PC-3 (cell line): Measurements from ENCODE around the gene ATXN3. TPM values are rescaled to one million over a fixed set of nuclear protein-coding genes. Genes with fewer than 3 reads are reported as not detected.

ENCODE experiments used
- ATAC-seq: fragments of 200-7000 bp; cut with Tn5 transposase; 2 replicates; pipeline ENCODE4 v1.9.1; 2020; ENCODE audit warnings: mild to moderate bottlenecking, moderate library complexity
- Bru-seq: library from RNA; stranded (reverse); fragments of 400-500 nt; gene quantifications from one replicate; lab custom pipeline; 2021; lab: Mats Ljungman, UMichigan
- BruChase-seq, 2 experiments: library from RNA; stranded (reverse); fragments of 400-500 nt; gene quantifications; one replicate each; lab custom pipeline; 2021; lab: Mats Ljungman, UMichigan
- BruUV-seq: library from RNA; stranded (reverse); fragments of 400-500 nt; replicated peaks from 2 replicates; lab custom pipeline; 2021; lab: Mats Ljungman, UMichigan
- CTCF ChIA-PET: fragments of 300-600 bp; sonication (Branson Sonifier 250); formaldehyde crosslinking; loops from one replicate; lab custom pipeline; 2022; ENCODE audit warnings: antibody characterized with exemption; lab: Charles Lee
- POLR2A ChIA-PET: fragments of 300-600 bp; sonication (Branson Sonifier 250); formaldehyde crosslinking; loops from one replicate; lab custom pipeline; 2022; ENCODE audit warnings: antibody characterized with exemption; ENCODE audit not compliant: unreplicated experiment; lab: Charles Lee
- DNase-seq: peaks from one replicate; pipeline ENCODE4 v3.0.0-alpha.2; 2015
- H2AFZ ChIP-seq: fragments of 300-600 bp; sonication (generic); 2 replicates; pipeline ENCODE4 v1.6.0; 2016; ENCODE audit warnings: antibody characterized with exemption, low read length
- H3F3A ChIP-seq: fragments of 300-600 bp; sonication (generic); one replicate; pipeline ENCODE4 v1.6.0; 2017; ENCODE audit warnings: antibody characterized with exemption, low read length, control low read depth, mild to moderate bottlenecking; ENCODE audit not compliant: unreplicated experiment
- H3K27ac ChIP-seq: fragments of 300-600 bp; sonication (generic); 2 replicates; pipeline ENCODE4 v1.5.1; 2016; ENCODE audit warnings: mild to moderate bottlenecking, low read length
- H3K27me3 ChIP-seq: fragments of 300-600 bp; sonication (generic); 2 replicates; pipeline ENCODE4 v1.6.1; 2016; ENCODE audit warnings: low read length, mixed read lengths
- H3K36me3 ChIP-seq: fragments of 300-600 bp; sonication (generic); 2 replicates; pipeline ENCODE4 v1.6.1; 2016; ENCODE audit warnings: low read depth, mixed run types, low read length, mixed read lengths
- H3K4me1 ChIP-seq: fragments of 300-600 bp; sonication (generic); 2 replicates; pipeline ENCODE4 v1.5.1; 2016; ENCODE audit warnings: low read length; ENCODE audit not compliant: insufficient read depth
- H3K4me2 ChIP-seq: fragments of 300-600 bp; sonication (generic); 2 replicates; pipeline ENCODE4 v1.6.0; 2016; ENCODE audit warnings: low read length
- H3K4me3 ChIP-seq: fragments of 300-600 bp; sonication (generic); 2 replicates; pipeline ENCODE4 v1.5.1; 2016; ENCODE audit warnings: mild to moderate bottlenecking, low read length, mixed read lengths
- H3K79me2 ChIP-seq: fragments of 300-600 bp; sonication (generic); 2 replicates; pipeline ENCODE4 v1.6.1; 2017; ENCODE audit warnings: low read length, mixed read lengths
- H3K9ac ChIP-seq: fragments of 300-600 bp; sonication (generic); 2 replicates; pipeline ENCODE4 v1.6.0; 2016; ENCODE audit warnings: mild to moderate bottlenecking, low read length
- H3K9me2 ChIP-seq: fragments of 300-600 bp; sonication (generic); replicated peaks from 2 replicates; pipeline ENCODE4 v1.6.1; 2016; ENCODE audit warnings: mixed run types, low read length, mixed read lengths
- H3K9me3 ChIP-seq: fragments of 300-600 bp; sonication (generic); 2 replicates; pipeline ENCODE4 v1.6.1; 2016; ENCODE audit warnings: low read length, mixed read lengths
- H4K20me1 ChIP-seq: fragments of 300-600 bp; sonication (generic); 2 replicates; pipeline ENCODE4 v1.6.1; 2016; ENCODE audit warnings: low read length, mixed read lengths
- CTCF ChIP-seq: fragments of 300-600 bp; sonication (generic); conservative IDR thresholded peaks from 2 replicates; pipeline ENCODE4 v1.5.1; 2017; ENCODE audit warnings: antibody characterized with exemption, low read depth, mild to moderate bottlenecking, low read length
- EZH2 ChIP-seq: fragments of 300-600 bp; sonication (generic); IDR thresholded peaks from one replicate; pipeline ENCODE4 v1.6.1; 2017; ENCODE audit warnings: antibody characterized with exemption, mild to moderate bottlenecking, low read length; ENCODE audit not compliant: unreplicated experiment
- EZH2phosphoT487 ChIP-seq: fragments of 300-600 bp; sonication (generic); IDR thresholded peaks from 2 replicates; pipeline ENCODE4 v1.6.1; 2018; ENCODE audit warnings: mild to moderate bottlenecking, antibody characterized with exemption, low read length, borderline replicate concordance
- intact Hi-C: fragments of 100-400 bp; cut with micrococcal nuclease; formaldehyde crosslinking; loops from 2 replicates; pipeline ENCODE4 v1.9.0; 2023
- long read RNA-seq: library from polyadenylated mRNA; unstranded; transcript quantifications from one replicate; pipeline ENCODE4 v2.0.0, GENCODE V29; 2021; ENCODE audit not compliant: unreplicated experiment
- total RNA-seq: library from RNA; depleted of rRNA; stranded (reverse); fragments of >200 nt; gene quantifications from 2 replicates; pipeline ENCODE4 v1.2.3, GENCODE V29; 2014; rRNA removed

The ATXN3 gene
- total RNA-seq, result 20.4 and 49.3 TPM in 2 replicates
- Bru-seq, nascent RNA, result percentile 69 among the genes with signal in this experiment
- percentile 61 among the genes with signal in this experiment for BruChase-seq, experiment 1, labeled RNA remaining after a 6-hour chase
- percentile 70 among the genes with signal in this experiment for BruChase-seq, experiment 2, labeled RNA remaining after a 2-hour chase
- long read RNA-seq, full-length matches to known transcripts, result 18 of 26 reads
- long read RNA-seq, partial matches to known transcripts, result 2 of 26 reads
- long read RNA-seq, other reads (novel, unspliced or antisense), result 6 of 26 reads

DNA sequence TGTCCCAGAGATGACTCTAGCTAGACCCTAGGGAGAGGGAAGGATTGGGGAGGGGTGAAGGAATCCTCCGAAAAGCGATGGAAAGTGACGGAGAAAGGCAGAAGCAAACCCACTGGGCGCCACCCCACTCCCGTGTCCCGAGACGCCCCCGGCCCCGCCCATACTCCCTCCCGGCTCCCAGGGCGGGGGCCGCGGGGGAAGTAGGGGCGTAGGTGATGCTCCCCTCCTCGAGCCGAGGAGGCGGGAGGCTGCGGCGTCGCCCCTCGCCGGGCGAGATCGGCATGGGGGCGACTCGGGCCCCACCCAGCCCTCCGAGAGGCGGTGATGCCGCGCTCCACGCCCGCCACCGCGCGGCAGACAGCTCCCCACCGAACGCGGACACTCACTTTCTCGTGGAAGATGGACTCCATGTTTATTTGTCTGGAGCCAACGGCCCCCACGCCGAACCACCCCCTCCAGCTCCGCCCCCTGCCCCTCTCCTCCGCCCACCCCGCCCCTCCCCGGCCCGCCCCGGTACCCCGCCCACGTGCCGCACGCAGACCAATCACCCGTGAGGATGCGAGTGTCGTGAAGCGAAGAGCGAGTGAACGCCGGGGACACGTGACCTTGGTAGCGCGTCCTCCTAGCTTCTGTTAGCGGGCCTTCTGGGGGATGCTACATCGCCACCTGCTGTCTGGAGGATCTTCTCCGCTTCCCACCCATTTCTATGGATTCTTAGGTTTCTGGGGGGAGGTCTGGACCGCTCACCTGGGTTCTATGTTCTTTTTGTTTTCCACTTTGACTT is at the start of gene ATXN3:
ATXN3 (minus strand) TSS at position 440 of the 784 bp plus-strand sequence; CDS start at position 410, 30 bp downstream.
- ChIA-PET CTCF (interaction anchor here (0.6 to 1.3 kb wide), 4 partner anchors 15 to 360 kb away, joined by 5 to 18 read pairs (median 6); partner anchors contain the start of genes CPSF2, NDUFB1 and TRIP11), POLR2A (interaction anchor here (0.5 to 1.1 kb wide), 9 partner anchors 8 to 1084 kb away, joined by 3 to 15 read pairs (median 4); partner anchors contain the start of genes CPSF2, NDUFB1 and TRIP11)
- no peak for TF ChIP-seq EZH2phosphoT487
- TF ChIP-seq CTCF, result peak; percentile 68
- DNase-seq, result peak; percentile 96
- Histone ChIP-seq H3K27ac (peak within 1 kb of the TSS; percentile 71), H3F3A (no peaks in the 10 kb centered on the region), H3K79me2 (peaks cover 40% of the 10 kb centered on the region), H3K4me1 (peaks cover 11% of the 10 kb centered on the region), H3K27me3 (no peaks in the 10 kb centered on the region), H3K9me2 (no peaks in the 10 kb centered on the region), H3K4me3 (peak within 1 kb of the TSS; percentile 96), H3K9me3 (no peaks in the 10 kb centered on the region), H3K36me3 (no peaks in the 10 kb centered on the region), H3K4me2 (peak within 1 kb of the TSS; percentile 95), H4K20me1 (no peaks in the 10 kb centered on the region), H2AFZ (peak within 1 kb of the TSS; percentile 97), H3K9ac (peak within 1 kb of the TSS; percentile 81)
- peak; percentile 90 for ATAC-seq
- intact Hi-C loops, result loop anchor here (1.0 to 2.0 kb wide), 2 partner anchors 15 to 66 kb away; partner anchors contain the start of genes CPSF2, NDUFB1 and TRIP11
- no TSS peak for BruUV-seq

DNA sequence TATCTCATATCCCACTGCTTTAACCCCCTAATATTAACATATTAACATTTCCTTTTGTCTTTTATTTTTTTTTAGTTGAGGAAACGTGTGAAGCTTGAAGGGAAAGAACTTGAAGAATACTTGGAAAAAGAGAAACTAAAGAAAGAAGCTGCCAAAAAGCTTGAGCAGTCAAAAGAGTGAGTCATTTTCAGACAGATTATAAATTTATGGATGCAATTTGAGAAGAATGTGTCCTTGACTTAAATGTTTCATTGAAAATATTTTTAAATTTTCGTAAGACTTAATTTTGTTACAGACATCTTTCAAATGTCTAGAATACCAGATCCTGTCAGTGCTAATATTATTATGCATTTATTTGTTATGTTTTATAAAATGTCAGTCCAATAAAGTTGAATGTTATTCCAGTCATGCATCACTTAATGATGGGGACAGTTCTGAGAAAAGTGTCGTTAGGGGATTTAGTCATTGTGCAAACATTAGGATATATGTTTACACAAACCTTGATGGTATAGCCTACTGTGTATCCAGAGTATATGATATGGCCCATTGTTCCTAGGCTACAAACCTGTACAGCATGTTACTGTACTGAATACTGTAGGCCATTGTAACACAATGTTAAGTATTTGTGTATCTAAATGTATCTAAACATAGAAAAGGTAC is 48.0 kb upstream of the ATXN3 start:
- Histone ChIP-seq H3K27me3 (no peaks in the 10 kb centered on the region), H3F3A (peaks cover 11% of the 10 kb centered on the region), H3K79me2 (peaks cover 6% of the 10 kb centered on the region), H3K4me1 (peaks cover 26% of the 10 kb centered on the region), H3K4me3 (no peak overlapping the region), H4K20me1 (0 out of 2 replicates have a peak, but pooled peaks cover 3% of the 10 kb centered on the region), H3K9me3 (no peaks in the 10 kb centered on the region), H3K27ac (peak overlapping the region; percentile 75), H2AFZ (no peak overlapping the region), H3K9me2 (no peaks in the 10 kb centered on the region), H3K36me3 (peaks cover 37% of the 10 kb centered on the region), H3K9ac (peak overlapping the region; percentile 12; the same call in 1 of the 2 replicates), H3K4me2 (peak overlapping the region; percentile 68)
- peak; percentile 86 for DNase-seq
- ATAC-seq, result peak; percentile 99
- ChIA-PET CTCF (no interaction called here), POLR2A (interaction anchor here (0.6 kb wide), 1 partner anchor 449 kb away, joined by 3 read pairs; no protein-coding TSS in a partner anchor)
- no peak for TF ChIP-seq EZH2phosphoT487
- intact Hi-C loops, result loop anchor here (5.0 to 10.0 kb wide), 2 partner anchors 230 to 303 kb away; no protein-coding TSS in a partner anchor
- no TSS peak for BruUV-seq

GRCh38 chr14:92153581-92153980 is 47.2 kb upstream of the ATXN3 start:
- Histone ChIP-seq H3K4me2 (peak overlapping the region; percentile 68; the same call in 1 of the 2 replicates), H3K4me3 (no peak overlapping the region), H3K27ac (peak overlapping the region; percentile 75), H3F3A (peaks cover 11% of the 10 kb centered on the region), H3K79me2 (peaks cover 6% of the 10 kb centered on the region), H3K27me3 (no peaks in the 10 kb centered on the region), H3K9me3 (no peaks in the 10 kb centered on the region), H3K4me1 (peaks cover 26% of the 10 kb centered on the region), H4K20me1 (0 out of 2 replicates have a peak, but pooled peaks cover 3% of the 10 kb centered on the region), H2AFZ (no peak overlapping the region), H3K9ac (peak overlapping the region; percentile 12; the same call in 1 of the 2 replicates), H3K9me2 (no peaks in the 10 kb centered on the region), H3K36me3 (peaks cover 36% of the 10 kb centered on the region)
- intact Hi-C loops, result loop anchor here (5.0 to 10.0 kb wide), 2 partner anchors 231 to 304 kb away; no protein-coding TSS in a partner anchor
- DNase-seq (no peak), ATAC-seq (no peak)
- CTCF ChIA-PET, result interaction anchor here (0.6 kb wide), 2 partner anchors 260 to 539 kb away, joined by 3 read pairs; no protein-coding TSS in a partner anchor
- TF ChIP-seq EZH2 (no peak), EZH2phosphoT487 (no peak), CTCF (no peak)
- POLR2A ChIA-PET, result interaction anchor here (0.6 kb wide), 1 partner anchor 450 kb away, joined by 3 read pairs; no protein-coding TSS in a partner anchor
- BruUV-seq, result no TSS peak
